ENCODE measurements around the gene RELN. TPM values are rescaled to one million over a fixed set of nuclear protein-coding genes. Genes with fewer than 3 reads are reported as not detected.

The RELN gene
- total RNA-seq, 1 experiment from 2014 or later, result 0.20 TPM

GRCh38 chr7:103528152-103528551, 461.3 kb downstream of the RELN start:
- TF ChIP-seq TP53 (CRISPR knock-in tag; IDR thresholded peaks at IDR 0.05), result no peak
- TF ChIP-seq ATF6 (CRISPR knock-in tag; IDR thresholded peaks at IDR 0.05), result no peak
- TF ChIP-seq MAX (CRISPR knock-in tag; IDR thresholded peaks at IDR 0.05), result no peak
- no peak for TF ChIP-seq NFYB (CRISPR knock-in tag; conservative IDR thresholded peaks at IDR 0.05; ENCODE audit: low read depth)
- no peak for TF ChIP-seq HMGA2 (CRISPR knock-in tag; IDR thresholded peaks at IDR 0.05)
- no peak for TF ChIP-seq RORB (CRISPR knock-in tag; IDR thresholded peaks at IDR 0.05)
- ChIA-PET CTCF (no interaction called here), POLR2A (no interaction called here)
- no peaks in the 10 kb centered on the region for H3K4me1 Mint-ChIP-seq
- H3K36me3 Mint-ChIP-seq, result no peaks in the 10 kb centered on the region
- H3K4me3 Mint-ChIP-seq, result no peak overlapping the region
- H3K27ac Mint-ChIP-seq, result no peak overlapping the region
- DNase-seq (ENCODE audit: low spot score) (no peak), ATAC-seq (no peak)
- no peaks in the 10 kb centered on the region for H3K27me3 Mint-ChIP-seq (ENCODE audit: low read depth)
- H3K9me3 Mint-ChIP-seq, result no peaks in the 10 kb centered on the region

GRCh38 chr7:103525937-103526336, 463.5 kb downstream of the RELN start:
- POLR2A ChIA-PET, result no interaction called here
- H3K9me3 Mint-ChIP-seq, result no peaks in the 10 kb centered on the region
- H3K36me3 Mint-ChIP-seq, result no peaks in the 10 kb centered on the region
- ATAC-seq, result no peak
- CTCF ChIA-PET, result no interaction called here
- DNase-seq (ENCODE audit: low spot score), result no peak
- H3K4me1 Mint-ChIP-seq, result peaks cover 4% of the 10 kb centered on the region; the same call in 1 of the 2 replicates
- H3K27ac Mint-ChIP-seq, result no peak overlapping the region
- TF ChIP-seq ATF3 (CRISPR knock-in tag; conservative IDR thresholded peaks at IDR 0.05) (no peak), TEAD1 (CRISPR knock-in tag; IDR thresholded peaks at IDR 0.05) (no peak), NFE2L1 (CRISPR knock-in tag; IDR thresholded peaks at IDR 0.05) (no peak), ZBTB43 (CRISPR knock-in tag; IDR thresholded peaks at IDR 0.05) (no peak), HMGA2 (CRISPR knock-in tag; IDR thresholded peaks at IDR 0.05) (no peak), HMGXB4 (CRISPR knock-in tag; IDR thresholded peaks at IDR 0.05) (no peak), RORB (CRISPR knock-in tag; IDR thresholded peaks at IDR 0.05) (no peak), STAT6 (CRISPR knock-in tag; conservative IDR thresholded peaks at IDR 0.05; ENCODE audit: low read depth) (no peak), KAT7 (CRISPR knock-in tag; IDR thresholded peaks at IDR 0.05; ENCODE audit: borderline replicate concordance) (no peak)
- H3K4me3 Mint-ChIP-seq, result no peak overlapping the region
- no peaks in the 10 kb centered on the region for H3K27me3 Mint-ChIP-seq (ENCODE audit: low read depth)
